AG04449 (cell line): ENCODE data around the gene NDUFV1.
"Not testable (repeated sequence)": the region's sequence is repeated elsewhere in the genome, so short reads cannot be mapped to it uniquely, and the experiment has no call there.

Source experiments
- CTCF ChIA-PET: fragments of 350-600 bp; formaldehyde crosslinking; extraction: SDS; loops from one replicate; lab custom pipeline; 2021; ENCODE audit warnings: antibody characterized with exemption; lab: Yijun Ruan, JAX
- POLR2A ChIA-PET: fragments of 400-600, 350-600 bp; formaldehyde crosslinking; extraction: SDS; loops from one replicate; lab custom pipeline; 2020; ENCODE audit warnings: antibody characterized with exemption, inconsistent platforms; lab: Yijun Ruan, JAX
- DNase-seq: peaks from one replicate; pipeline ENCODE4 v3.0.0-alpha.2; 2010; ENCODE audit warnings: low read depth, low spot score
- H3K4me3 ChIP-seq: 2 replicates; pipeline ENCODE4 v1.5.1; 2011; ENCODE audit warnings: low read depth, mild to moderate bottlenecking, control low read depth, low read length
- TF ChIP-seq, protein P1 (sequence below): IDR thresholded peaks from one replicate; pipeline ENCODE4 v1.5.1; 2011; ENCODE audit warnings: mild to moderate bottlenecking, moderate library complexity, low read length, control low read depth, inconsistent platforms; ENCODE audit not compliant: insufficient read depth; ENCODE audit errors: missing control alignments

NDUFV1 gene

DNA sequence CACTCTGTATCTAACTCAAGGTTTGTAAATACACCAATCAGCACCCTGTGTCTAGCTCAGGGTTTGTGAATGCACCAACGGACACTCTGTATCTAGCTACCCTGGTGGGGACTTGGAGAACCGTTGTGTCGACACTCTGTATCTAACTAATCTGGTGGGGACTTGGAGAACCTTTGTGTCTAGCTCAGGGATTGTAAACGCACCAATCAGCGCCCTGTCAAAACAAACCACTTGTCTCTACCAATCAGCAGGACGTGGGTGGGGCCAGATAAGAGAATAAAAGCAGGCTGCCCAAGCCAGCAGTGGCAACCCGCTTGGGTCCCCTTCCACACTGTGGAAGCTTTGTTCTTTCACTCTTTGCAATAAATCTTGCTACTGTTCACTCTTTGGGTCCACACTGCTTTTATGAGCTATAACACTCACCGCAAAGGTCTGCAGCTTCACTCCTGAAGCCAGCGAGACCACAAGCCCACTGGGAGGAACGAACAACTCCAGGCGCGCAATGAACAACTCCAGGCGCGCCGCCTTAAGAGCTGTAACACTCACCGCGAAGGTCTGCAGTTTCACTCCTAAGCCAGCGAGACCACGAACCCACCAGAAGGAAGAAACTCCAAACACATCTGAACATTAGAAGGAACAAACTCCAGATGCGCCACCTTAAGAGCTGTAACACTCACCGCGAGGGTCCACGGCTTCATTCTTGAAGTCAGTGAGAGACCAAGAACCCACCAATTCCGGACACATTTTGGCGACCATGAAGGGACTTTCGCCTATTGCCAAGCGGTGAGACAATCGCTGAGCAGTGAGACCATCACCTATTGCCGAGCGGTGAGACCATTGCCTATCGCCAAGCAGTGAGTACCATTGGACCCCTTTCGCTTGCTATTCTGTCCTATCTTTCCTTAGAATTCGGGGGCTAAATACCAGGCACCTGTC lies 13.2 kb downstream of the NDUFV1 start:
- CTCF ChIA-PET = interaction anchor here (3.5 kb wide), 1 partner anchor 10 kb away, joined by 21 read pairs; the partner anchor contains the start of gene NUDT8
- H3K4me3 ChIP-seq, DNase-seq, POLR2A ChIA-PET: not testable (repeated sequence)

DNA sequence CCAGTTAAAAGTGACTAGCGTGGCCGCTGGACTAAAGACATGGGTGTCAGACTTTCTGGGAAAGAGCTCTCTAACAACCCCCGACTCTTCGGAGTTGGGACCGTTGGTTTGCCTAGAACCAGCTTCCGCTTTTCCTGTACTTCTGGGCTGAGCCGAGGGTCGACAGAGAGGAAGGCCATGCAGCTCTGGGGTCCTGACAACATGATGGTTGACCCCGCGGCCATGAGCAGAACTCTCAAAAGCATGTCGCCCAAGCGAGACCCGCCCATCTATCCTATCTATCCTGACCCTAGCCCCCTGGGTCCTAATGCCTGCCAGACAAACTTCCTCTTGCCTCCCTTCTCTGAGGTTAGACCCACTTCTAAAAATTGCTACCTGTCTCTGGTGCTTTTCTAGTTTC lies 13.9 kb downstream of the NDUFV1 start:
- CTCF ChIA-PET = interaction anchor here (3.5 kb wide), 1 partner anchor 9 kb away, joined by 21 read pairs; the partner anchor contains the start of gene NUDT8
- POLR2A ChIA-PET, DNase-seq, H3K4me3 ChIP-seq: not testable (repeated sequence)

DNA sequence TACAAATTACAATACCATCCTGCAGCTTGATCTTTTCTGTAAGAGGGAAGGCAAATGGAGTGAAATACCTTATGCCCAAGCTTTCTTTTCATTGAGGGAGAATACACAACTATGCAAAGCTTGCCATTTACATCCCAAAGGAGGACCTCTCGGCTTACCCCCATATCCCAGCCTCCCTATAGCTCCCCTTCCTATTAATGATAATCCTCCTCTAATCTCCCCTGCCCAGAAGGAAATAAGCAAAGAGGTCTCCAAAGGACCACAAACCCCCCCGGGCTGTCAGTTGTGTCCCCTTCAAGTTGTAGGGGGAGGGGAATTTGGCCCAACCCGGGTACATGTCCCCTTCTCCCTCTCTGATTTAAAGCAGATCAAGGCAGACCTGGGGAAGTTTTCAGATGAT lies 15.2 kb downstream of the NDUFV1 start:
- CTCF ChIA-PET = interaction anchor here (3.5 kb wide), 1 partner anchor 8 kb away, joined by 21 read pairs; the partner anchor contains the start of gene NUDT8
- H3K4me3 ChIP-seq, DNase-seq, POLR2A ChIA-PET: not testable (repeated sequence)

DNA sequence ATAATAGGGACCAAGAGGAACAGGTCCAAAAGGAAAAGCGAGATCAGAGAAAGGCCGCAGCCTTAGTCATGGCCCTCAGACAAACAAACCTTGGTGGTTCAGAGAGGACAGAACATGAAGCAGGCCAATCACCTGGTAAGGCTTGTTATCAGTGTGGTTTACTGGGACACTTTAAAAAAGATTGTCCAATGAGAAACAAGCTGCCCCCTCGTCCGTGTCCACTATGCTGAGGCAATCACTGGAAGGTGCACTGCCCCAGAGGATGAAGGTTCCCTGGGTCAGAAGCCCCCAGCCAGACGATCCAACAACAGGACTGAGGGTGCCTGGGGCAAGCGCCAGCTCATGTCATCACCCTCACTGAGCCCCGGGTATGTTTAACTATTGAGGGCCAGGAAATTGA lies 16.2 kb downstream of the NDUFV1 start:
- DNase-seq, POLR2A ChIA-PET, H3K4me3 ChIP-seq: not testable (repeated sequence)
- CTCF ChIA-PET = interaction anchor here (1.6 kb wide), 1 partner anchor 8 kb away, joined by 6 read pairs; no protein-coding TSS in a partner anchor

DNA sequence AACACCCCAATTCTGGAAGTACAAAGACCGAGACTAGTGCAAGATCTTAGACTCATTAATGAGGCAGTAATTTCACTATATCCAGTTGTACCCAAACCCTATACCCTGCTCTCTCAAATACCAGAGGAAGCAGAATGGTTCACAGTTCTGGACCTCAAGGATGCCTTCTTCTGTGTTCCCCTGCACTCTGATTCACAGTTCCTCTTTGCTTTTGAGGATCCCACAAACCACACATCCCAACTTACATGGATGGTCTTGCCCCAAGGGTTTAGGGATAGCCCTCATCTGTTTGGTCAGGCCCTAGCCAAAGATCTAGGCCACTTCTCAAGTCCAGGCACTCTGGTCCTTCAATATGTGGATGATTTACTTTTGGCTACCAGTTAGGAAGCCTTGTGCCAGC lies 17.1 kb downstream of the NDUFV1 start:
- POLR2A ChIA-PET, DNase-seq, H3K4me3 ChIP-seq: not testable (repeated sequence)
- CTCF ChIA-PET = interaction anchor here (1.6 kb wide), 1 partner anchor 9 kb away, joined by 6 read pairs; no protein-coding TSS in a partner anchor

DNA sequence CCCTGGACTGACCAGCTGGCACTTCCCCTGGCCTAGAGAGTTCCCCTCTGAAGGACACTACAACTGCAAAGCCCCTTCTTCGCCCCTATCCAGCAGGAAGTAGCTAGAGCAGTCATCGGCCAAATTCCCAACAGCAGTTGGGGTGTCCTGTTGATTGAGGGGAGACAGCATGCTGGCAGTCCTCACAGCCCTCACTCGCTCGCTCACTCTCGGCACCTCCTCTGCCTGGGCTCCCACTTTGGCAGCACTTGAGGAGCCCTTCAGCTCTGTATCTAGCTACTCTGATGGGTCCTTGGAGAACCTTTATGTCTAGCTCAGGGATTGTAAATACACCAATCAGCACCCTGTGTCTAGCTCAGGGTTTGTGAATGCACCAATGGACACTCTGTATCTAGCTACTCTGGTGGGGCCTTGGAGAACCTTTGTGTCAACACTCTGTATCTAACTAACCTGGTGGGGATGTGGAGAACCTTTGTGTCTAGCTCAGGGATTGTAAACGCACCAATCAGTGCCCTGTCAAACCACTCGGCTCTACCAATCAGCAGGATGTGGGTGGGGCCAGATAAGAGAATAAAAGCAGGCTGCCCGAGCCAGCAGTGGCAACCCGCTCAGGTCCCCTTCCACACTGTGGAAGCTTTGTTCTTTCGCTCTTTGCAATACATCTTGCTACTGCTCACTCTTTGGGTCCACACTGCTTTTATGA lies 19.5 kb downstream of the NDUFV1 start:
- DNase-seq, POLR2A ChIA-PET, H3K4me3 ChIP-seq: not testable (repeated sequence)
- CTCF ChIA-PET = interaction anchor here (4.7 to 6.3 kb wide), 3 partner anchors 12 to 32 kb away, joined by 33 to 104 read pairs (median 101); no protein-coding TSS in a partner anchor

DNA sequence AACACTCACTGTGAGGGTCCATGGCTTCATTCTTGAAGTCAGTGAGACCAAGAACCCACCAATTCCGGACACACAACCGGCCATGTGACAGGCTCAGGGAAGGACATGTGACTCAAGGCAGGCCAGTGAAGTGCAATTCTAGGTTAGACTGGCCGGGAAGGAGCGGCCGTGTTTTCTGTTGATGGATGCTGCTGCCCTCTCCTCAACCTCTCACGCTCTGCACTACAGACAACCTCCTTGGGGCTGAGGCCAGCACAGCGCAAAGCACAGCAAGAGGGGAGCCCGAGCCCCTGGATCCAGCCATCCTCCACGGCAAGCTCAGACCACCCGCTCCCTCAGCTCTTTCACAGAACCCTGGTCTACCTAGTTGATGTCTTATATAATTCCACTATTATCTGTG lies 20.2 kb downstream of the NDUFV1 start:
- TF ChIP-seq, protein P1, sequence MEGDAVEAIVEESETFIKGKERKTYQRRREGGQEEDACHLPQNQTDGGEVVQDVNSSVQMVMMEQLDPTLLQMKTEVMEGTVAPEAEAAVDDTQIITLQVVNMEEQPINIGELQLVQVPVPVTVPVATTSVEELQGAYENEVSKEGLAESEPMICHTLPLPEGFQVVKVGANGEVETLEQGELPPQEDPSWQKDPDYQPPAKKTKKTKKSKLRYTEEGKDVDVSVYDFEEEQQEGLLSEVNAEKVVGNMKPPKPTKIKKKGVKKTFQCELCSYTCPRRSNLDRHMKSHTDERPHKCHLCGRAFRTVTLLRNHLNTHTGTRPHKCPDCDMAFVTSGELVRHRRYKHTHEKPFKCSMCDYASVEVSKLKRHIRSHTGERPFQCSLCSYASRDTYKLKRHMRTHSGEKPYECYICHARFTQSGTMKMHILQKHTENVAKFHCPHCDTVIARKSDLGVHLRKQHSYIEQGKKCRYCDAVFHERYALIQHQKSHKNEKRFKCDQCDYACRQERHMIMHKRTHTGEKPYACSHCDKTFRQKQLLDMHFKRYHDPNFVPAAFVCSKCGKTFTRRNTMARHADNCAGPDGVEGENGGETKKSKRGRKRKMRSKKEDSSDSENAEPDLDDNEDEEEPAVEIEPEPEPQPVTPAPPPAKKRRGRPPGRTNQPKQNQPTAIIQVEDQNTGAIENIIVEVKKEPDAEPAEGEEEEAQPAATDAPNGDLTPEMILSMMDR = no peak
- DNase-seq = no peak
- ChIA-PET POLR2A (no interaction called here), CTCF (interaction anchor here (1.7 to 6.3 kb wide), 4 partner anchors 12 to 54 kb away, joined by 4 to 104 read pairs (median 67); no protein-coding TSS in a partner anchor)
- H3K4me3 ChIP-seq = no peak overlapping the region

DNA sequence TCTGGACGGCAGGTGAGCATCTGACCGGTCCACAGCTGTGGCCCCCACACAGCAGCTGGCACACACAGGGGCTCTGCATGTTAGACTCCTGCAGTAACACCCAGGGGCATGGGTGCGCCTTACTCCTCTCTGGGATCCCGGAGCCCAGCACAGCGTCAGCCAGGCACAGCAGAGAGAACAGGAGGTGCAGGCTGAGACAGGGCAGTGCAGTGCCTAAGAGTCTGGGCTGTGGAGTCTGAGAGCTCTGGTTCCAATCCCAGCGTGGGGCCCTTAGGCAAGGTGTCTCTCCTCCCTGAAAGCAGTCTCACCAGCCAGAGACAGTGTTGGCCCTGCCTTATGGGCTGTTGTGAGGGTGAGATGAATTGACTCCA lies 20.7 kb downstream of the NDUFV1 start:
- ChIA-PET POLR2A (no interaction called here), CTCF (interaction anchor here (0.7 to 6.3 kb wide), 7 partner anchors 13 to 166 kb away, joined by 4 to 104 read pairs (median 24); partner anchors contain the start of genes ACY3 and GSTP1)
- TF ChIP-seq, protein P1 = no peak
- H3K4me3 ChIP-seq = no peak overlapping the region
- DNase-seq = no peak
